Measurements from ENCODE around the gene KRT17.

GRCh38 chr17:41629826-41630670 is 5.7 kb upstream of the KRT17 start:
- TF ChIP-seq, protein P1, sequence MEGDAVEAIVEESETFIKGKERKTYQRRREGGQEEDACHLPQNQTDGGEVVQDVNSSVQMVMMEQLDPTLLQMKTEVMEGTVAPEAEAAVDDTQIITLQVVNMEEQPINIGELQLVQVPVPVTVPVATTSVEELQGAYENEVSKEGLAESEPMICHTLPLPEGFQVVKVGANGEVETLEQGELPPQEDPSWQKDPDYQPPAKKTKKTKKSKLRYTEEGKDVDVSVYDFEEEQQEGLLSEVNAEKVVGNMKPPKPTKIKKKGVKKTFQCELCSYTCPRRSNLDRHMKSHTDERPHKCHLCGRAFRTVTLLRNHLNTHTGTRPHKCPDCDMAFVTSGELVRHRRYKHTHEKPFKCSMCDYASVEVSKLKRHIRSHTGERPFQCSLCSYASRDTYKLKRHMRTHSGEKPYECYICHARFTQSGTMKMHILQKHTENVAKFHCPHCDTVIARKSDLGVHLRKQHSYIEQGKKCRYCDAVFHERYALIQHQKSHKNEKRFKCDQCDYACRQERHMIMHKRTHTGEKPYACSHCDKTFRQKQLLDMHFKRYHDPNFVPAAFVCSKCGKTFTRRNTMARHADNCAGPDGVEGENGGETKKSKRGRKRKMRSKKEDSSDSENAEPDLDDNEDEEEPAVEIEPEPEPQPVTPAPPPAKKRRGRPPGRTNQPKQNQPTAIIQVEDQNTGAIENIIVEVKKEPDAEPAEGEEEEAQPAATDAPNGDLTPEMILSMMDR (optimal IDR thresholded peaks at IDR 0.05 in 1 of 3, IDR thresholded peaks at IDR 0.05 in 1 of 3, conservative IDR thresholded peaks at IDR 0.05 in 1 of 3; ENCODE audit: extremely low read depth in 1 of 3, insufficient read depth in 2 of 3, low read length in 3 of 3), result no peak
- no peak for TF ChIP-seq EZH2 (IDR thresholded peaks at IDR 0.05; ENCODE audit: low read length)

All from keratinocyte (primary cell).